ENCODE measurements around the gene NINJ1.
A peak's percentile ranks its signal among the peaks of the same experiment; 100 is the strongest.

GRCh38 chr9:93159601-93160471, 25.8 kb upstream of the NINJ1 start:
- TF ChIP-seq, protein P1, sequence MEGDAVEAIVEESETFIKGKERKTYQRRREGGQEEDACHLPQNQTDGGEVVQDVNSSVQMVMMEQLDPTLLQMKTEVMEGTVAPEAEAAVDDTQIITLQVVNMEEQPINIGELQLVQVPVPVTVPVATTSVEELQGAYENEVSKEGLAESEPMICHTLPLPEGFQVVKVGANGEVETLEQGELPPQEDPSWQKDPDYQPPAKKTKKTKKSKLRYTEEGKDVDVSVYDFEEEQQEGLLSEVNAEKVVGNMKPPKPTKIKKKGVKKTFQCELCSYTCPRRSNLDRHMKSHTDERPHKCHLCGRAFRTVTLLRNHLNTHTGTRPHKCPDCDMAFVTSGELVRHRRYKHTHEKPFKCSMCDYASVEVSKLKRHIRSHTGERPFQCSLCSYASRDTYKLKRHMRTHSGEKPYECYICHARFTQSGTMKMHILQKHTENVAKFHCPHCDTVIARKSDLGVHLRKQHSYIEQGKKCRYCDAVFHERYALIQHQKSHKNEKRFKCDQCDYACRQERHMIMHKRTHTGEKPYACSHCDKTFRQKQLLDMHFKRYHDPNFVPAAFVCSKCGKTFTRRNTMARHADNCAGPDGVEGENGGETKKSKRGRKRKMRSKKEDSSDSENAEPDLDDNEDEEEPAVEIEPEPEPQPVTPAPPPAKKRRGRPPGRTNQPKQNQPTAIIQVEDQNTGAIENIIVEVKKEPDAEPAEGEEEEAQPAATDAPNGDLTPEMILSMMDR (IDR thresholded peaks at IDR 0.05; ENCODE audit: insufficient read depth, low read length, poor library complexity, severe bottlenecking) = peak; percentile 93
- TF ChIP-seq EZH2phosphoT487 (conservative IDR thresholded peaks at IDR 0.05; ENCODE audit: low read length) = no peak

Measured in SU-DHL-6 (cell line).